ENCODE measurements around the gene AGAP1.

DNA sequence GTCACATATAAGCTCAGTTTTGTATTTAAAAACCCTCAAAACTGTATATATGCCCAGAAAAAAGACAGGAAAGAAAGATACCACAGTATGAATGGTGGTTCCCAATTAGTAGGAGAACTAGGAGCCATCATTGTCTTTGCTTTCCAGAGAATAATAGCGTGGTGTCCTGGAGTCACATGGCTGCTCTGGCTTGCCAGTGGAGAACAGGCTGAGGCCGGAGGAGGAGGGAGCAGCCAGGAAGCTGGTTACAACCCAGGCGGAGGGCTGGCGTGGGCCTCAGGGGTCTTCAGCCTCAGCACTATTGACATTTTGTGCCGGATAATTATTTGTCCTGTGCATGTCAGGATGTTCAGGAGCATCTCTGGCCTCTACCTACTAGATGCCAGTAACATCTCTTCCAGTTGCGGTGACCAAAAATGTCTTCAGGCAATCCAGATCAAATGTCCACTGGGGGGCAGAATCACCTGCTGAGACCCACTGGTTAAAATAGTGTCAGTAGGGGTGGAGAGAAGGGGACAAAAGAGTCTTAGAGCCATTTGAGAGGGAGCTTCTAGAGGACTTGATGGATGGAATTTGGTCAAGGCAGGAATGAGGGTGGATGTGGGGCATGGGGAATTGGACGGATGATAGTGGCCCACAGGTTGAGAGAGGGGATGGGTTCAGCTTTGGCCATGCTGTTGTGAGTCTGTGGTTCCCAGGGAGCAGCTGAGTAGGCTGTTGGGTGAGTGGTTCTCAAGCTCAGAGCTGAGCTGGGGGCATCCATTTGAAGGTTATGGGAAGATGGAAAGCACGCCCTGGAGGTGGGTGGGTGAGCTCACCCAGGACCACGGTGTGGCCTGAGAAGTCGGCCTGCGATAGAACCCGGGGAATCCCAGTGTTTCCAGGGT, 144.9 kb downstream of the AGAP1 start:
- TF ChIP-seq, protein P1, sequence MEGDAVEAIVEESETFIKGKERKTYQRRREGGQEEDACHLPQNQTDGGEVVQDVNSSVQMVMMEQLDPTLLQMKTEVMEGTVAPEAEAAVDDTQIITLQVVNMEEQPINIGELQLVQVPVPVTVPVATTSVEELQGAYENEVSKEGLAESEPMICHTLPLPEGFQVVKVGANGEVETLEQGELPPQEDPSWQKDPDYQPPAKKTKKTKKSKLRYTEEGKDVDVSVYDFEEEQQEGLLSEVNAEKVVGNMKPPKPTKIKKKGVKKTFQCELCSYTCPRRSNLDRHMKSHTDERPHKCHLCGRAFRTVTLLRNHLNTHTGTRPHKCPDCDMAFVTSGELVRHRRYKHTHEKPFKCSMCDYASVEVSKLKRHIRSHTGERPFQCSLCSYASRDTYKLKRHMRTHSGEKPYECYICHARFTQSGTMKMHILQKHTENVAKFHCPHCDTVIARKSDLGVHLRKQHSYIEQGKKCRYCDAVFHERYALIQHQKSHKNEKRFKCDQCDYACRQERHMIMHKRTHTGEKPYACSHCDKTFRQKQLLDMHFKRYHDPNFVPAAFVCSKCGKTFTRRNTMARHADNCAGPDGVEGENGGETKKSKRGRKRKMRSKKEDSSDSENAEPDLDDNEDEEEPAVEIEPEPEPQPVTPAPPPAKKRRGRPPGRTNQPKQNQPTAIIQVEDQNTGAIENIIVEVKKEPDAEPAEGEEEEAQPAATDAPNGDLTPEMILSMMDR (IDR thresholded peaks at IDR 0.05): peak in 1 of 4 experiments; percentile 10
- TF ChIP-seq POLR2A (IDR thresholded peaks at IDR 0.05): no peak
